Activated T-cell treated with anti-CD3 and anti-CD28 coated beads for 1 hour (primary cell): ENCODE measurements around the gene C16orf86.

Experiments used
- DNase-seq: peaks from one replicate; pipeline ENCODE4 v3.0.0-alpha.2; 2020; ENCODE audit warnings: low read depth

The C16orf86 gene

GRCh38 chr16:67653789-67654402 lies 12.7 kb upstream of the C16orf86 start:
- DNase-seq = no peak

GRCh38 chr16:67654403-67654911 lies 12.2 kb upstream of the C16orf86 start:
- DNase-seq = no peak

- DNase-seq = no peak
Observed at GRCh38 chr16:67655363-67655762, 11.3 kb upstream of the C16orf86 start.

GRCh38 chr16:67656344-67657016 lies 10.1 kb upstream of the C16orf86 start:
- no peak for DNase-seq

GRCh38 chr16:67657017-67657608 lies 9.5 kb upstream of the C16orf86 start:
- DNase-seq = no peak

DNA sequence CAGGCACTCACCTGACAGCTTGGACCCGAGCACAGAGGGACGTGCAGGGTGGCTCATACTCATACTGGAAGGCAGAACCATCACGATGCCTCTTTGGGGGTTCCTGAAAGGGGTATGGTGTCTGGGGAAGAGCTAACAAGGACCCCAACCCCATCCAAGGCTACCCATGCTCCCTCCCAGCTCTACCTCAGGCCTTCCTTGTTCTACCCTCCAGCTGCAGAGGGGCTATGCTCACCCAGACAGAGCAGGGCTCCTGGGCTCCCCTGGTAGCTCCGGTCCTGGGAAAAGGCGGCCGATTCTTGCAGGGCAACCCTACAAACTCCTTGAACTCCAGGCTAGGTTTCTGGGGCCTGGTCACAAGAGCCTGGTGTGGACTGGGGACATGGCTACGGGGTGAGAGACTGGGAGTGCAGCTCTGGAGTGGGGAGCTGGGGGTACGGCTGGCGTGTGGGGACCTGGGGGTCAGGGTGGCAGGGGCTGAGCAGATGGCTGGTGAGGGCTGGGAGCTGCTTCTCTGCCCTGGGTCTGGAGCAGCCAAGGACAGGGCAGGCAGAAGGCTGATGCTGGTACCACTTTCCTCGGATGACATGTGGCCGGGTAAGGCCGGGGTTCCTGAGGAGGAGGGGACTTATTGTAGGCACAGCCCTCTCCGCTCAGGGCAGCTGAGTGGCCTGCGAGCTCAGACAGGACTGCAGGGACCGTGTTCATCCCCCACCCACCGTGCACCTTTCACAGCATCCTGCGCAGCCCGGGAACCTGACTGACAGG lies 8.7 kb upstream of the C16orf86 start:
- DNase-seq = no peak

DNA sequence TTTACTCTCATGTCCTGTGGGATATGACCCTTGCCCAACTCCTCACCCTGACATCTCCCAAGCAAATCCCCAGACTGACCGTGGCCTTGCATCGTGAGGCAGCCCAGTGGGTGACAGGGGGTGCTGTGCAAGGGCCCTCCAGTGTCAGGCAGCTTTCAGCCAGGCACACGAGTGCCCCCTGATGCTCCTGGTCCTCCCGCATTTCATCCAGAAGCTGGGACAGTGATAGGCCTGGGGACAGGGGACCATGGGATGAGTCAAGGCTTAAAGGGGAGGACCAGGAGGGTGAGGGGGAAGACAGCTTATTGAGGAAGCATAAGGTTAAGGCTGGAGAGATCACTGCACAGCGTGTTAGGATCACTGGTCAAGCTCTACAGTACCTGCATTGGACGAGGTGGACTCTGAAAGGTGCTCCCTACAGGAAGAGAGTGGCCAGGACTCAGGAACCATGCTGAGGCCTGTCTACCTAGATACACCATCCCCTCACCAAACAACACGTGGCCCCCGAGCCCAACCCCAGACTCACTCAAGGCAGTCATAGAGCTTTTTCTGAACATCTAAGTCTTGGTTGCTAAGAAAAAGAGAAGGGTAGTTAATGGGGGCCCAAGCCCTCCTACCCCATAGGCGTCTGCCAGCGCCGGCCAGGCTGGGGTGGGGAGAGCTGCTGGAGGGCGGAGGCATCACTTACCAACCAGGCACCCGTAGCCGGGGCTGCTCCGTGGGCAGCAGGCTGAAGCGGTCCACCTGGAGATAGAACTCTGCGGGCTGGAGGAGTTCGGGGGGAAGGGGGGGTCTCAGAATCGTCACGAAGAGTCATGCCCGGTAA lies 7.6 kb upstream of the C16orf86 start:
- DNase-seq = no peak

DNA sequence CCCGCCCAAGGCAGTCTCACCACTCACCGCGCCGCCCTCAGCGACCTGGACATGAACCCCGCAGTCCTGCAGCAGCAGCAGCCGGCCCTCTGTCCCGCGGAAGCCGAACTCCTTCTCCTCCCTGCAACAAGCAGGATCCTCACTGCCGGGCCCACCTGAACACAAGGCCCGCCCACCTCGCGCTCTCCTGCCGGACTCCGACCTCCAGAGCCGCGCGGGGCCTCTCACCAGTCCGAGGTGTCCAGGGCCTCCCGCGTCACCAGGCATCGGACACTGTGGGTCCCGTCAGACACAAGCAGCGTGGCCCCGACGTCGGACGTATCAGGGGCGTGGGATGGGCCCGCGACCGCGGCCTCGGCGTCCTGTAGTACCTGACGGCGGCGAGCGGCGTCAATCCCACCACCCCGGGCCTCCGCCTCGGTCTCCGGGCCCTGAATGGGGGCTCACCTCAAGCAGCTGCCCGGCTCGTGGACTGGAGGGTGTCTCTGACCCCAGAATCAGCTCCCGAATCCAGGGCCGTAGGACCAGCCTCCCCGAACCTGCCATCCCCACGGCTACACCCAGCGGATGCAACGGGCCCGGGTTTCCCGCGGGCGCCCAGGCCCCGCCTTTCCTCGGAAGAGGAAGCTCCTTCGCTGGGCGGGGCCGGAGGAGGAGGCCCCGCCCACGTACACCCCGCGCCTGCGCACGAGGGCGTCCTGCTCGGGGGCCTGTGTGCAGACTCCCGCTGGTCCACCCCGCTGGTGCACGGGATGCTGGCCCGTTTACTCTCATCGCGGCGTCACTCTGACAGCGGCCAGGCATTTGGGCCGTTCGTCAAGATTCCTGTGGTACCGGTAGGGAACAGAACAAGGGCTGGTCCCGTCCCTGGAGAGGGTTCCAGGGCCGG lies 6.7 kb upstream of the C16orf86 start, which contains the start of gene ACD:
TSS of gene ACD (minus strand) at position 586 of the 889 bp plus-strand sequence. CDS start at position 546, 40 bp downstream.
- peak; percentile 96 for DNase-seq

GRCh38 chr16:67660564-67661028 lies 6.0 kb upstream of the C16orf86 start, which contains the start of gene PARD6A:
TSS of gene PARD6A (plus strand) at chr16:67660960. CDS start at chr16:67661039, 79 bp downstream.
- peak; percentile 88 for DNase-seq

DNA sequence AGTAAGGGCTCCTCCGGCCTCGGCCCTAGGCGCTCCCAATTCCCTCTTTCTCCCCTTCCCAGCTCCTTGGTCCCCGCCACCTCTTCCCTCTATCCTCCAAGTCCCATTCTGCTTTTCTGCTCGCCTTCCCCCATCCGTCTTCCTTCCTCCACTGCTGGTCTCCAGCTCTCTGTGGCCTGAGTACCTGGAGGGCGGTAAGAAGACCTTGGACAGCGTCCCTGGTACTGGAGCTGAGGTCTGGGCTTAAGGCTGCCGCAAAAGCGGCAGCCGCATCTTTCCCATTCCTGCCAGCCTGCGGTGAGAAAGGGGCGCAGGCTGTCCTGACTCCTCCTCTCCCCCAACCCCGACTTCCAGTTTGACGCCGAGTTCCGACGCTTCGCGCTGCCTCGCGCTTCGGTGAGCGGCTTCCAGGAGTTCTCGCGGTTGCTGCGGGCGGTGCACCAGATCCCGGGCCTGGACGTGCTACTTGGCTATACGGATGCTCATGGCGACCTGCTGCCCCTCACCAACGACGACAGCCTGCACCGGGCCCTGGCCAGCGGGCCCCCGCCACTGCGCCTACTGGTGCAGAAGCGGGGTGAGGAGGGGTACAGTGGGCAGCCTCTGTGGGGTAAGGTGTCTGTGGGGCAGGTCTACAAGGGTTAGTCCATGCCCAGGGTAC lies 5.4 kb upstream of the C16orf86 start:
- DNase-seq = no peak

DNA sequence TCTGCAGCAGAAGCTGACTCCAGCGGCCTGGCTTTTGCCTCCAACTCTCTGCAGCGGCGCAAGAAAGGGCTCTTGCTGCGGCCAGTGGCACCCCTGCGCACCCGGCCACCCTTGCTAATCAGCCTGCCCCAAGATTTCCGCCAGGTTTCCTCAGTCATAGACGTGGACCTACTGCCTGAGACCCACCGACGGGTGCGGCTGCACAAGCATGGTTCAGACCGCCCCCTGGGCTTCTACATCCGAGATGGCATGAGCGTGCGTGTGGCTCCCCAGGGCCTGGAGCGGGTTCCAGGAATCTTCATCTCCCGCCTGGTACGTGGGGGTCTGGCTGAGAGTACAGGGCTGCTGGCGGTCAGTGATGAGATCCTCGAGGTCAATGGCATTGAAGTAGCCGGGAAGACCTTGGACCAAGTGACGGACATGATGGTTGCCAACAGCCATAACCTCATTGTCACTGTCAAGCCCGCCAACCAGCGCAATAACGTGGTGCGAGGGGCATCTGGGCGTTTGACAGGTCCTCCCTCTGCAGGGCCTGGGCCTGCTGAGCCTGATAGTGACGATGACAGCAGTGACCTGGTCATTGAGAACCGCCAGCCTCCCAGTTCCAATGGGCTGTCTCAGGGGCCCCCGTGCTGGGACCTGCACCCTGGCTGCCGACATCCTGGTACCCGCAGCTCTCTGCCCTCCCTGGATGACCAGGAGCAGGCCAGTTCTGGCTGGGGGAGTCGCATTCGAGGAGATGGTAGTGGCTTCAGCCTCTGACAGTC lies 4.5 kb upstream of the C16orf86 start:
- no peak for DNase-seq

DNA sequence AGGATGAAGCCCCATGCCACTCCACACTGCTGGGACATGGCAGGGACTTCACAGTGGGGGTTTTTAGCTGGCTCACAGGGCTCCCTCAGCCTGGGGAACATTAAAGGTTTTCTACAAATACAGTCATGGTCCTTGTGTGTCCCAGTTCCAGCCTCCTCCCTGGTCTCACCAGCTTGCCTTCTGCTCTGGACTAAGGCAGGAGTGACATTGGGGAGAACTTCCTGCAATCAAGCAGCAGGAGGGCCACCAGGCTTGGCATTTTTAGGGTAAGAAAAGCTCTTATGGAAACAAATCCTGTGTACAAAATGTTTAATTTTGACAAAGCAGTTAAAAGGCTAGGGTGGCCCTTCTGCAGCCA lies 4.0 kb upstream of the C16orf86 start:
- DNase-seq = no peak

DNA sequence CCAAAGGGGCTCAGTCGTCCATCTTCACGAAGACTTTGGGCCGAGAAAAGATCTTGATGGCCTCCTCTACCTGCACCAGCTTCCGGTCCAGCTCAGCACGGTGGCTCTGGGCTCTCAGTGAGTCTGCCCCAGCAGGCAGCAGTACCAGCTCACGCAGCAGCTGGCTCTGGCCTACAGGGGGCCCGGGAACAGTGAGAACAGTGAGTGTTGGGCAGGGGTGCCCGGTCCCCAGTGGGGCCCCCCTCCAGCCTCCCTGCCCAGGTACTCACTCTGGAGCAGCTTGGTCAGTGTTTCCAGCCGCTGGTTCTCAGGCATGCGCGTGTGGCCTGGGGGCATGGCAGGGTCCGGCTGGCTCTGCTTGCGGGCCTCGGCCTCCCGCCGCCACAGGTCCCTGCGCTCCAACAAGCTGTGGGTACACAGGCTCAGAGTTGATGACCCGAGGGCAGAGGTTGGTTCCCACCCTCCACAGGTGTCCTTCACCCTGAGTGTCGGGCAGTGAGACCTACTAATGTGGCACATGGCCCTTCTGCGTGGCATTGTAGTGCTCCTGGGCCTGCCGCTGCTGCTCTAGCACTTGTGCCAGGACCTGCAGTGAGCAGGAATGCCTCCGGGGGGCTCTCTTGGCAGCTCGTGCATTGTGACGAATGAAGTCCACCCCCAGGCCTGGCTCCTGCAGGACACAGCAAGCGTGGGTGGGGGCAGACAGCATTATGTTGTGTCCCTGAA lies 3.3 kb upstream of the C16orf86 start:
- no peak for DNase-seq

GRCh38 chr16:67663877-67664222 lies 2.8 kb upstream of the C16orf86 start:
- no peak for DNase-seq

DNA sequence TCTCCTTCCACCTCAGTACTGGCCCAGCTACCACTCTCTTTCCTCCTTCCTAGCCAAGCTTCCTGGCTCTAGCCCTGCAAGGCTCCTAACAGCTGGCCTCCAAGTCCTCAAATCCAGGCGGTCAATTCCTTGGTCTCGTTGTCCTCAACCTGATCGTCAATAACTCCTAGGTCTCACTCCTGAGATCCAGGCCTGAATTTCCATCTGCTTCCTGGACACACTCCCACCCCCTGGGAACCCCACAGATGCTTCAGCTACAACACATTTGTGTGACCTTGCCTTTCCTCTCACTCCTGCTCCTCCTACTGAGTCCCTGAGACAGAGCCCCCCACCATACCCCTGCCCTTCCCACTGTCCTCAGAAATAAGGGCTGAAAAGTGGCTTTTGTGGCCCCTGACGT lies 2.4 kb upstream of the C16orf86 start:
- DNase-seq = no peak

DNA sequence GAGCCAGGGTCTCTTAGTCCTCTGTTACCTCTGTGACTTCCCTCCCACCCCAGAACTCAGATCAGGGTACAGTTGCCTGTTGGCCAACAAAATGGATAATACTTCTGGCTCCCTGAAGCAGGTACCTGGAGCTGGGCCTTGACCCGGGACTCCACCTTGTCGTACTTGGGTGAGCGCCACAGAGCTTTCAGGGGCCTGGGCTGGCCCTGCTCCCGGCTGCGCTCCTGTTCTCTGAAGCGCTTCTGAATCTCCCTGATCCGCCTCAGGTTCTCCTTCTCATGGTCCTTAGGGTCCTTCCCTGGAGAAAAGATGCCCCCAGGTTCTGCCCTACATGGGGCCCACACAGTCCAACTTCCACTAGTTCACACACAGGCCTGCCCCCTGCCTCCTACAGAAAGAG lies 1.7 kb upstream of the C16orf86 start:
- no peak for DNase-seq

GRCh38 chr16:67665598-67665997 lies 1.0 kb upstream of the C16orf86 start:
- DNase-seq = no peak

DNA sequence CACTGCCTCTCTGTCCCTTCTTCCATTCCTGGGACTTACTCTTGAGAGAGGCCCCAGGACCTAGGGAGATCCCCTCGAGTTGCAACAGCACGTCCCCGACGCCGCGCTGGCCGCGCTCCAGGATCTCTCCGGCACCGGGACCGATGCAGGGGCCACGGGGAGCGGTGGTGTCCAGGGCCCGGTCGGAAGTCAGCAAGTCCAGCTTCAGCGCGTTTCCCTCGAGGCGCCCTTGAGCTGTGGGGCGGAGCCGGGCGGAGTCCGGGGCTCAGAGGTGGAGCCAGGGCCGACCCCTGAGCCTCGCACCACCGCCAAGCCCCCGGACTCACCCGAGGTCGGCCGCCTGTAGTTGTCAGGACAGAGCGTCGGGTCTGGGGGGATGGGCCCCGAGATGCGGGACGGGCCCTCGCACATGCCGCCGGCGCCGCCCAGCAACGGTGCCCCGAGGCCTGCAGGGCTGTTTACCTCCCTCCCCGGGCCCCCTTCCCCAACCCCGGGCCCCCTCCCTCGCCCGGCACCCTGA lies 522 bp upstream of the C16orf86 start:
- DNase-seq = no peak
